Measurements from ENCODE around the gene TBC1D10B. TPM values are rescaled to one million over a fixed set of nuclear protein-coding genes. Genes with fewer than 3 reads are reported as not detected.
"Not testable (repeated sequence)": the region's sequence is repeated elsewhere in the genome, so short reads cannot be mapped to it uniquely, and the experiment has no call there.

TBC1D10B gene
- total RNA-seq, 1 experiment from 2014 or later = 13.2 TPM

DNA sequence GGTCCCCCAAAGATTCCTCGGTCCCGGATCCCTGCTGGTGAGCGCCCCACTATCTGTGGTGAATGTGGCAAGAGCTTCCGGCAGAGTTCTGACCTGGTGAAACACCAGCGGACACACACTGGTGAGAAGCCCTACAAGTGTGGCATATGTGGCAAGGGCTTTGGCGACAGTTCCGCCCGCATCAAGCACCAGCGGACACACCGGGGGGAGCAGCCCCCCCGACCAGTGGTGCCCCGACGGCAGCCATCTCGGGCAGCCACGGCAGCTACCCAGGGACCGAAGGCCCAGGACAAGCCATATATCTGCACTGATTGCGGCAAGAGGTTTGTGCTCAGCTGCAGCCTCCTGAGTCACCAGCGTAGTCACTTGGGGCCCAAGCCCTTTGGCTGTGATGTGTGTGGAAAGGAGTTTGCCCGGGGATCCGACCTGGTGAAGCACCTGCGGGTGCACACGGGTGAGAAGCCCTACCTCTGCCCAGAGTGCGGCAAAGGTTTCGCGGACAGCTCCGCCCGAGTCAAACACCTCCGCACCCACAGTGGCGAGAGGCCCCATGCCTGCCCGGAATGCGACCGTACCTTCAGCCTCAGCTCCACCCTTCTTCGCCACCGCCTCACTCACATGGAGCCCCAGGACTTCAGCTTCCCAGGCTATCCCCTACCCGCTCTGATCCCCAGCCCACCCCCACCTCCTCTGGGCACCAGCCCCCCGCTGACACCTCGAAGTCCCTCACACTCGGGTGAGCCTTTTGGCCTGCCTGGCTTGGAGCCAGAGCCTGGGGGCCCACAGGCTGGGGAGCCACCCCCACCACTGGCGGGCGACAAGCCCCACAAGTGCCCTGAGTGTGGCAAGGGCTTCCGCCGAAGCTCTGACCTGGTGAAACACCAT, 27.7 kb upstream of the TBC1D10B start:
- no peak for DNase-seq (ENCODE audit: extremely low read depth, low read depth)

DNA sequence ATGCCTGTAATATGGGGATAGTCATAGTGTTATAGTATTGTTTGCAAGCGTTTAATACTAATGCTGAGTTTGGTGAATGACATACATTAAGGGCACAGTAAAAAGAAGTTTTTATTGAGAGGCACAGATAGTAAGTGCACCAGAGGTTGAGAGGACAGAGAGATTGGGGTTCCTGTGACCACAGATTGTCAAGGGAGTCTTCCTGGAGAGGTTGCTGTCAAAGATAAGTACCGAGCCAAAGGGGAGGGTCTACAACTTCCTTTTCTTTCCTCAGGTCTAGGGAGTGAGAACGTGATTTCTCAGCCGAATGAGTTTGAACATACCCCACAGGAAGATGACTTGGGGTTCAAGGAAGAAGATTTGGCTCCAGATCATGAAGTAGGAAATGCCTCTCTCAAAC, 26.8 kb upstream of the TBC1D10B start:
- DNase-seq (ENCODE audit: extremely low read depth, low read depth) = no peak

DNA sequence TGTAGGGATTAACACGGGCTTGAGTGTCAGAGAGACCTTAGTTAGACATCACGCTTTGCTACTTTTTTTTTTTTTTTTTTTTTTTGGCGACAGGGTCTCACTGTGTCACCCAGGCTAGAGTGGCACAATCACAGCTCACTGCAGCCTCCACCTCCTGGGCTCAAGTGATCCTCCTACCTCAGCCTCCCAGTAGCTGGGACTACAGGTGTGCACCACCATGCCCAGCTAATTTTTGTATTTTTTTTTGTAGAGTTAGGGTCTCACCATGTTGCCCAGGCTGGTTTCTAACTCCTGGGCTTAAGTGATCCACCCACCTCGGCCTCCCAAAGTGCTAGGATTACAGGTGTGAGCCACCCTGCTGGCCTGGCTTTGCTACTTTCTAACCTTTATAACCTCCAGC, 26.3 kb upstream of the TBC1D10B start:
- DNase-seq (ENCODE audit: extremely low read depth, low read depth) = not testable (repeated sequence)

DNA sequence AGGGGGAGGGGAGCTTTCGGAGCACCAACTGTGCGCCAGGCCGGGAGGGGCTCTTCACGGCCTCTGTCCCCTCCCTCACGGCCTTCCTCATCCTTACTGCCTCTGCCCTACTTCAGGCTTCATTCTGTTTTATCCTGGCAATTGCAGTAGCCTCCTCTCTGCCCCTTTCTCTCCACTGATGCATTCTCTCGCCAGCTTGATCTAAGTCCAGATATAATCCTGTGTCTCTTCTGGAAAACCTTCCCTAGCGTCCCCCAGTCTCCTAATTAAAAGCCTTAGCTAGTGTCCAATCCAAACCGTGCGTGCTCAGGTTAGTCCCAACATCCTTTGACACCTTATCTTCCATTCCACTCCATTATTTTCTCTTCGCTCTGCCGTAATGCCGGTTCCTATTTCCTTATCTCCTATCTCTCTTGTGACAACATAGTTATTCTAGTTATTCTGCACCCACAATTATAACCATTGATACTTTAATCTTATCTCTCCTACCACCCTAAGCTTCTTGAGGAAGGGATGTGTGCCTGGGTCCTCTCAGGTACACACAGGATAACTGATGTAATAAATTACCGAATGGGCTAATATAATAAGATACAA, 25.8 kb upstream of the TBC1D10B start:
- no peak for DNase-seq (ENCODE audit: extremely low read depth, low read depth)

DNA sequence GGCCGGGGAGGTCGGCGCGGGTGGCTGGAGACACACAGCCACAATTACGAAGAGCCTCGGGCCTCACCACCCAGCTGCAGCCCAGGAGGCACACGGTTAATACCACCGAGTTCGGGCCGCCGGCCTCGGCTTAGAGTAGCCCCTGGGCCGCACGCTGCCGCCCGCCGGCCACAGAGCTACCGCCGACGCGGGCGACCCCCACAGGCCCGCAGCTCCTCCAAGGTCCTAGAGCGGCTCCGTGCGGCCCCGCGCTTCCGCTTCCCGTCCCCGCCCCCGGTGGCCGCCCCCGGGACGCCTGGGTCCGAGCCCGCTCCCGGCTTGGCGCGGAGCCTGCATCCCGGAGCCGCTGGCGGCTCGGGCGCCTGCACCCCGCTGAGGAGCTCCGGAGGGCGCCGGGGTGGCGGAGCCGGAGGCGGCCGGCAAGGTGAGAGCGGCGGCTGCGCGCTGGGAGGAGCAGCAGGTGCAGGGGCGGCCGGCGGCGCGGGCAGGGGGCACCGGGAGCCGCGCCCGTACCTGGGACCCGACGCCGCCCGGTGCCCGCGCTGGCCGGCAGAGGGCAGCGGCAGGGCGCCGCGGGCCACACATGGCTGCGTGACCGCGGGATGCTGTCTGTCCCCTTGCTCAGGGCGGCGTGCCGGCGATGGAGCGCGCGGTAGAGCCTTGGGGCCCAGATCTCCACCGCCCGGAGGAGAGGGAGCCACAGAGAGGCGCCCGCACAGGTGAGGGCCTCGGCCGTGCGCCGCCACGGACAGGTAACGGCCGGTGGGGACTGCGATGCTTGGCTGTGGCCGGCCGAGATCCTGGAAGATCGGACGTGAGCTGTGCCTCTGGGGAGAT, 25.1 kb upstream of the TBC1D10B start, which contains the start of gene ZNF48:
Gene ZNF48, plus strand, starts transcription at position 266 of the 837 bp plus-strand sequence. Its CDS starts 375 bp downstream, at position 641.
- peak; percentile 48 for DNase-seq (ENCODE audit: extremely low read depth, low read depth)

DNA sequence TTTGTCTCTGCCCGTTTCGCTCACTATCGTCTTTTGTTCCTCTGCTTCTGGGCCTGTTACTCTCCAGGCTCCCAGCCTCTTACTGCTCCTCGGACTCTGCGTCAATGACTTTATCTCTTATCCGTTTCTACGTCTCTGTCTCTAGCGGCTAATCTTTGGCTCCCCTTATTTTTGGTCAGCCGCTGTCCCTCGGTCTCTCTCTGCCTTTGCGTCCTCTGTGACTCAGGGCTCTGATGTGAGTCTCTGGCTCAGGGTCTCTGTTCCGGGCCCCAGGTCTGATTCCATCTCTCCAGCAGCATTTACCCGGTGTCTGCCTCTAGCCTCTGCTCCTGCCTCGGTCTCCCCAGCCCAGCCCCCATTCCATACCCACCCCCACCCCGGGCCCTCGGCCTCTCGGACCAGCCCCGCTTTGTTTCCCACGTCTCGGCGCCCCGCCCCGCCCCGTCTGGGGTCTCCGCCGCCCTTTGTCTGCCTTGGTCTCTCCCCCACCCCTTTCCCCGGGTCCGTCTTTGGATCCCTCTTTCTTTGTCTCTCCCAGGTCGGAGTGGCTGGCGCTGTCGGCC, 24.4 kb upstream of the TBC1D10B start:
- DNase-seq (ENCODE audit: extremely low read depth, low read depth) = no peak

DNA sequence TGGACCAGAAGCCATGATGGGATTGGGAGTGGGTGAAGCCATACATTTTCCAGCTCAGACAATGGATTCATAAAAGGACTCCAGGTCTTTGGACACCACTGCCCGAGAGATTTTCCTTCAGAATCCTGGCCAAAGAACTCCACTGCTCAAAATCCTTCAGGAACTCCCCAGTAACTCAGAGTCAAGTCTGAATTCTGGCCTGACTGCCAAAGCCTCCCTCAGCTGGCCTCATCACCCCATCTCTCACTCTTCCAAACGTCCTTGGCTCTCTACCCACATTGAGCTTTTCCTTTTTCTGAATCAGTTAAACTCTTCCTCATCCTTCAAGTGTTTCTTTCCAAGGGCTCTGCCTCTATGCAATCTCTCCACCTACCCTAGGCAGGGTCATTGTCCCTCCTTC, 13.2 kb upstream of the TBC1D10B start:
- DNase-seq (ENCODE audit: extremely low read depth, low read depth) = no peak

DNA sequence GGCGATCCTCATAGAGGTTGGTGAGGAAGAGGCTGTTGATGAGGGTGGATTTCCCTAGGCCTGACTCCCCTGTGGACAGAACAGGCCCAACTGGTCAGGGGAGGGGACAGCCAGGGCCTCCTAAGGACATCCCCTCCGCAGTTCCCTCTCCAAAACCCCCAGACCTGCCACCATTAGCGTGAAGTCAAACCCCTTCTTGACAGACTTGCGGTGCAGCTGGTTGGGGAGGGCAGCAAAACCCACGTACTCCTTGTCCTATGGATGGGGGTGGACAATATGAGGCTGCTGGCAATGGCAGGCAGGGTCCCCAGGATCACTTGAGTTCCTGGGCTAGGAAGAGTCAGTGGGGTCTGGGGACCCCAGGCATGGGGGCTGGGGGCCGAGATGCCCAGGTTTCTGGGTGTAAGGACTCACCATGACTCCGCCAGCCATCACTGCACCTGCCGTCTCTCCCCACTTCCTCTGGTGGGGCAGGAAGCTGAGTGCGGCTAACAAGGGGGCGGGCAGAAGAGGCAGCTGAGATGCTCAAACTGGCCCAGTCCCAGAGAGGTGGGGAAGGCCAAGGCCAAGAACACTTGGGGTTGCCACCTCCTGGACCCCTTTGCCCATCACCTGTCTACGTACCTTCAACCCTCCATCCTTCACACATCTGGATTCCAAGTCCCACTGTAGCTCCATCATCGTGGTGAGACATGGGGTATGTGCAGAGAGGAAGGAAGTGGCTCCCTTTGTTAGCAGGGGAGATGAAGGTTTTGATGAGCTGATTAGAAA, 12.0 kb upstream of the TBC1D10B start, which contains the start of gene SEPTIN1:
Gene SEPTIN1, minus strand, starts transcription at position 451 of the 771 bp plus-strand sequence. Its CDS starts 19 bp downstream, at position 432.
- DNase-seq (ENCODE audit: extremely low read depth, low read depth) = no peak

DNA sequence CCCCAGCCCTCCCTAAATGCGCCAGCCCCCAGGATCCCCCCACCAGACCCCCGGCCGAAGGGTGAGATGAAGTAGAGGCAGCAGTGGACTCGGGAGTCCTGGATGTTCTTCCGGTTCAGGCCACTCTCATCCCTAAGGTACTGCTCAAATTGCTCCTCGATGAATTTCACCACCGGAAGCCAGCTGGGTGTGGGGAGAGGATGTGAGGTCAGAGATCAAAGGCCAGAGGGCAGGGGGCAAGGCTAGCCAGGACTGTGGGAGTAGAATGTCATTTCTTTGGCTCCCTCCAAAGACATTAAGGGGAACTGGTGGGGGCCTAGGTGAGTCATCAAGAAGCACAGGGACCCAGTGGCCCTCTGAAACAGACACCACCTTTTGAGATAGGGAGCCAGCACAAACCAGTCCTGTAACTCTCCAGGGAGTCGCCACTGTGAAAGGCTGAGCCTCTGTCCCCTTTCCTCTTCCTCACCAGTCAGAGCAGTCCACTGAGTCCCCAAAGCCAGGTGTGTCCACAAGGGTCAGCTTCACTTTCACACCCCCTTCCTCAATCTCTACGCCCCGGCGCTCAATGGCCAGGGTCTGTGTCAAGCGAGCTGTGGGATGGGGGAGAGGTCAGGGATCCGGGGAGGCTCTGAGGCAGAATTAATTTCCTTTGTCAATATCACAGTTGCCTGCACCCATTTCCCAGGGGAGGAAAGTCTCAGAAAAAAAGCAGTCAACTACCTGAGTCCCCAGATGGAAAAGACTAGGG, 11.2 kb upstream of the TBC1D10B start:
- no peak for DNase-seq (ENCODE audit: extremely low read depth, low read depth)

DNA sequence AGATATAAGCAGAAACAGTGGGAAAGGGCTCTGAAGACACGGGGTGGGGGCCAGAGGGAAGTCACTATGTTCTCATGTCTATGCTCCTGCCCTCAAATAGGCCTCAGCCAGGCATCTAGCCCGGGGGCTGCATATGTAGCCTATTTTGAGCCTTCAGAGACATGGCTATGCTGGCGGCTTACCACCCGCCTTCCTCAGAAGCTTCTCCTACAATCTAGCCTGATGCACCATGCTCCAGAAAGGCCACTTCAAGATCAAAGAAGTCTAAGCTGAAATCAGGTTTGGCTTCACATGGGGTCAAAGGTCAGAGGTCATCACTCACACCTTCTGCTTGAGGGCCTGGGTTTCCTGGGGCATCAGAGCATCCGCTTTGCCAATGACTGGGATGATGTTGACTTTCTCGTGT, 10.5 kb upstream of the TBC1D10B start:
- DNase-seq (ENCODE audit: extremely low read depth, low read depth) = no peak

DNA sequence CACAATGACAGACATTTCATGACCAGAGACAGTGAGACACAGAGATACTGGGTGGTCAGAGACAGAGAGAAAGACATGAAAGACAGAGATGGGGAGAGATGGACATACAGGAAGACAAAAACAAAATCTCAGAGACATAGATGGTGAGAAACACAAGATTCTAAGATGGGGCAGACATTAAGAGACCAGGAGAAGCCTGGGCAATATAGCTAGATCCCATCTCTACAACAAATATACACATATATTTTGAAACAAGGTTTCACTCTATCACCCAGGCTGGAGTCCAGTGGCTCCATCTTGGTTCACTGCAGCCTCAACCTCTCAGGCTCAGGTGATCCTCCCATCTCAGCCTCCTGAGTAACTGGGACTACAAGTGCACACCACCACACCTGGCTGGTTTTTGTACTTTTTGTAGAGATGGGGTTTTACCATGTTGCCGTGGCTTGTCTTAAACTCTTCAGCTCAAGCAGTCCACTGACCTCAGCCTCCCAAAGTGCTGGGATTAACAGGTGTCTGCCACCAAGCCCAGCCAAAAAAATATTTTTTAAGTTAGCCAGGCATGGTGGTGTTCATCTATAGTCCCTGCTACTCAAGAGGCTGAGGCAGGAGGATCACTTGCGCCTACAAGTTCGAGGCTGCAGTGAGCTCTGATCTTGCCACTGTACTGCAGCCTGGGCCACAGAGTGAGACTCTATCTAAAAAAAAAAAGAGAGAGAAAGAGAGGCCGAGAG, 9.9 kb upstream of the TBC1D10B start:
- DNase-seq (ENCODE audit: extremely low read depth, low read depth) = no peak

DNA sequence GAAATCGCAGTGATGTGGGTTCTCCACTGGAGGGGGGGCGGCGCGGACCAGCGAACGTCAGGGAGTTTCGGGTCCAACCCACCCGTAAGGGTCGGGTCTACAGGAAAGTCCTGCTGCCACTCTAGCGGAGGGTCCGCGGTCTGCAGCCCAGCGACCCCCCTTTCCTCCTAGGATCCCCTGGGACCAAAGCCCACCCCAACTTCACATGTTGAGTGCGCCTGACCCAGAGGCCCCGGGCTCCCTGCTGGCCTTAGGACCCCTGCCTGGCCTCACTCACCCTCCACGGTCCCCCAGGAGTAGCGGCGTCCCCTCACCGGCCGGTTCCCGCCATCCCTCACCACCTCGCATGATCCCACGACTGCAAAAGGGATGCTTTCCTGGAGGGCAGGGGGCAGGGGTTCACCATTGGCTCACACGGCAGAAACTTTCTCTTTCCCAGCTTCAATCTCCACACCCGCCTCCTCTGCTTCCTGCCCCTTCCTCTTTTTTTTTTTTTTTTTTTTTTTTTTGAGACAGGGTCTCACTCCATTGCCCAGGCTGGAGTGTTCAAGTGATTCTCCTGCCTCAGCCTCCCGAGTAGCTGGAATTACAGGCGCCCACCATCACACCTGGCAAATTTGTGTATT, 9.0 kb upstream of the TBC1D10B start:
- DNase-seq (ENCODE audit: extremely low read depth, low read depth) = no peak

DNA sequence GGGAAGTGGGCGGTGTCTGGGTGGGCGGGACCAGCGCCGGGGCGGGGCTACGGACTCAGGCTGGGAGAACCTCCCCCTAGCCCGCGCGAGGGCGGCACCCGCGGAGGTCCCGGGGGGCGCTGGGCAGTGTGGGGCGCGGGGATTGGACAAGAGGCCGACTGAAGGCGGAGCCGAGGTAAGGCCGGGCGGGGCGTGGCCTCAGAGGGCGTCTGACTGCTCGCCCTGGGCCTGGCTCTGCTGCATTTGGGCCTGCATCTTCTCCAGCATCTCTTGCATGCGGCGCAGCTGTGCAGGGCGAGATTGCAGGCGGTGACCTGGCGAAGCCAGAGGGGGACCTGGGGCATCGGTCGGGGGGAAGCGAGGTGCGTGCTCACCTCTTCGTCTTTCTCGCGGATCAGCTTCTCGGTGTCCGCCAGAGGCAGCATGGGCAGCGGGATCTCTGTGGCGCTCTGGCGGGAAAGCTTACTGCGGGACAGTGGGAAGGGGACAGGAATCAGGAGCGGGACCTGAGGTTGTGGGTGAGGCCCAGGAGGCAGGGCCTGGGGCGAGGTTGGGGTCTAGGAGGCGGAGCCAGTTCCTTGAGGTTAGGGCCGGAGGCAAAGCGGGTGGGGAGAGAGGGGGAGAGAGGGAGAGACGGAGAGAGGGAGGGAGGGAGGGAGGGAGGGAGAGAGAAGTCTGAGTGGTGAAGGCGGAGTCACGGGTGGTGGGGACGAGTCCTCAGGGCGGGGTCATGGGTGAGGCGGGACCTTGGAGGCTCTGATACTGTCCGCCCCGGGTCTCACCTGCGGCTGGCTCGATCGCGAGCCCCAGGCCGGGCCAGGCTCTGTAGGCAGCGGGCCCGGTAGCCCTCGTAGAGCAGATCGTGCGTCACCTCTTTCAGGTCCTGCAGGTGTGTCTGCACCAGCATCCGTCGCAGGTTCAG, 8.2 kb upstream of the TBC1D10B start:
- DNase-seq (ENCODE audit: extremely low read depth, low read depth) = peak; percentile 96

DNA sequence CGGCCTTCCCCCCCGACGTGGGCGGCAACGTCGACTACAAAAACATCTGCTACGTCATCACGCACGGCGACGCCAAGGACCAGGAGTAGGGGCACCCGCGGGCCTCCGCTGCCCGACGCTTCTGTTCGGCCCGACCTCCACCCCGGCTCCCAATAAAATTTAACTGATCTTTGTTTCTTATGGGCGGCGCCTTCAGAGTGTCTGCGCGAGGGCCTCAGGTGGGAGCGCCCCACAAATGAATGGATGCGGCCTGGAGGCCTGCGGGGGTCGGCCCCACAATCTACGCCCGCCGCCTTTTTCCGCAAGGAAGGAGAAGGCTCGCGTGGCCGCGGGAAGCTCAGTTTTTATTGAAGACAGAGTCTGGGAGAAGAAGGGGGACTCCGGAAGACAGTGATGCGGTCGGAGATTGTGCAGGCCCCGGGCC, 7.5 kb upstream of the TBC1D10B start:
- peak; percentile 78 for DNase-seq (ENCODE audit: extremely low read depth, low read depth)

DNA sequence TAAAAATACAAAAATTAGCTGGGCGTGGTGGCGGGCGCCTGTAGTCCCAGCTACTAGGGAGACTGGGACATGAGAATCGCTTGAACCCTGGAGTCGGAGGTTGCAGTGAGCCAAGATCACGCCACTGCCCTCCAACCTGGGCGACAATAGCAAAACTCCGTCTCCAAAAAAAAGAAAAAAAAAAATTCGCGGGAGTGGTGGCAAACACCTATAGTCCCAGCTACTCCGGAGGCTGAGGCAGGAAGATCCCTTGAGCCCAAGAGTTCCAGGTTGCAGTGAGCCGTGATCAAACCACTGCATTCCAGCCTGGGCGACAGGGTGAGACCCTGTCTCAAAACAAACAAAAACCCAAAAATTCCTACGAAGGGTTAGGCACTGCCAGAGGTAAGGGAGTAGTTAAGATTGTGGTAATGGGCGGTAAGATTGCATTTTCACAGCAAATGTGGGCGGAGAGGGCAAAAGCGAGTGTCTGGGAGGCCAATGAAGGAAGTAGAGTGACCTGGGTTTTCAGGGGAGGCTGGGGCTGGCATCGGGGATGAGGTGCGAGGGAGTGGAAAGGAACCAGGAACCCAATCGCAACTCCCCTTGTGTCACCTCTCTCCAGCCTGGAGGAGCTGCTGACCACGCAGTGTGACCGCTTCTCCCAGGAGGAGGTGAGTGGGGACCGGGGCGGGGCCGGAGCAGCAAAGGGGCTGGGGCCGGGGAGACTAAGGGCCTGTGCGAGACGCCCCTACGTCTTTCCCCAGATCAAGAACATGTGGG, 6.9 kb upstream of the TBC1D10B start:
- DNase-seq (ENCODE audit: extremely low read depth, low read depth) = no peak

DNA sequence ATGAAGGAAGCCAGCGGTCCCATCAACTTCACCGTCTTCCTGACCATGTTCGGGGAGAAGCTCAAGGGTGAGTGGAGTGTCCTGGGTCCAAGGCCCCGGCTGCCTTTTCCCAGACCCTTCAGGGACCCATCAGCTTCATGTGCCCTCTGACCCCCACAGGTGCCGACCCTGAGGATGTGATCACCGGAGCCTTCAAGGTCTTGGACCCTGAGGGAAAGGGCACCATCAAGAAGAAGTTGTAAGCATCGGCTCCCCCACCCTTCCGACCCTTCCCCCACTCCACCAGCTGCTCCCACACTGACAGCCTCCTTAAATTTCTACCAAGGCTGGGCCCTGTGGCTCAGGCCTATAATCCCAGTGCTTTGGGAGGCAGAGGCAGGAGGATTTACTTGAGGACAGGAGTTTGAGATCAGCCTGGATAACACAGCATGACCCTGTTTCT, 6.2 kb upstream of the TBC1D10B start:
- no peak for DNase-seq (ENCODE audit: extremely low read depth, low read depth)

Measured in NCI-H460 (cell line).